GM19397 (cell line): ENCODE measurements around the gene KSR2.
"Not testable (repeated sequence)": the region's sequence is repeated elsewhere in the genome, so short reads cannot be mapped to it uniquely, and the experiment has no call there.

ENCODE experiments used
- ATAC-seq: cut with Tn5 transposase; IDR thresholded peaks from one replicate; pipeline ENCODE4 v1.9.1; 2021; ENCODE audit warnings: mild to moderate bottlenecking, moderate library complexity; ENCODE audit not compliant: unreplicated experiment

KSR2 gene

DNA sequence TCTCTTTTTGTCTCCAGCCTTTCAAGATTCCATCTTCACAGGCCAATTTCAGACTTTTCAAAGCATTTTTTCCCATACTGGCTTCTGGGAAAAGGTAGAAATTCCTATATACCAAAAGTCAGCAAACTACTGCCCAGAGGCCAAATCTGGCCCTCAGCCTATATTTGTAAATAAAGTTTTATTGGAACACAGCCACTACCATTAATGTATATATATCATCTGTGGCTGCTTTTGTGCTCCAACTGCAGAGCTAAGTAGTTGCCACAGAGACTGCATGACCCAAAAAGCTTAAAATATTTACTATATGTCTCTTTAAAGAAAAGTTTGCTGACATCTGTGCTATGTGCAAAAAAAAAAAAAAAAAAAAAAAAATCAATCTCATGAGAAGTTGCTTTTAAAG is 76.3 kb downstream of the KSR2 start:
- ATAC-seq, result no peak

DNA sequence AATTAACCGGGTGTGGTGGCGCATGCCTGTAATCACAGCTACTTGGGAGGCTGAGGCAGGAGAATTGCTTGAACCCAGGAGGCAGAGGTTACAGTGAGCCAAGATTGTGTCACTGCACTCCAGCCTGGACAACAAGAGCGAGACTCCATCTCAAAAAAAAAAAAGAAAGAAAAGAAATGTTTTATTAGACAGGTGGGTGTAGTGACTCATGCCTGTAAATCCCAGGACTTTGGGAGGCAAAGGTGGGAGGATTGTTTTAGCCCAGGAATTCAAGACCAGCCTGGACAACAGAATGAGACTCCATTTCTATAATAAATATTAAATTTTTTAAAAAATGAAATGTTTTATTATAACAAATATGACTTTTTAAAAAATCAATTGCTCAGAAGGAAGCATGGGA is 77.5 kb downstream of the KSR2 start:
- not testable (repeated sequence) for ATAC-seq

DNA sequence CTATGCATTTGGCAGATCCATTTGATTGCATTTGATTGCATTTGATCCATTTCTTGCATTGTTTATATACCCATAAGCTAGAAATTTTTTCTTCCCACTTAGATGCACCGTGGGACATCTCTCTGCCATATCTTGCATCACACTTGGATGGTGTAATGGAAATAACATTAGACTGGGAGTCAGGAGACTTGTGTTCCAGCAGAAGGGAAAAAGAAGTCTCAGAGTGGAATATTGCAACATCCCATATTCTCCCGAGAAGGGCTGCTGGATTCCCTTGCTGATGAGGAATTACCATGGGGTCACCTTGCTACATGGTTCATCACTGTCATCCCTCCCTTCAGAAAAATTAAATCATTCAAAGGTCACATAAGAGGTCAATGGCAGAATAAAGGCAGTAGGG is 78.1 kb downstream of the KSR2 start:
- no peak for ATAC-seq

DNA sequence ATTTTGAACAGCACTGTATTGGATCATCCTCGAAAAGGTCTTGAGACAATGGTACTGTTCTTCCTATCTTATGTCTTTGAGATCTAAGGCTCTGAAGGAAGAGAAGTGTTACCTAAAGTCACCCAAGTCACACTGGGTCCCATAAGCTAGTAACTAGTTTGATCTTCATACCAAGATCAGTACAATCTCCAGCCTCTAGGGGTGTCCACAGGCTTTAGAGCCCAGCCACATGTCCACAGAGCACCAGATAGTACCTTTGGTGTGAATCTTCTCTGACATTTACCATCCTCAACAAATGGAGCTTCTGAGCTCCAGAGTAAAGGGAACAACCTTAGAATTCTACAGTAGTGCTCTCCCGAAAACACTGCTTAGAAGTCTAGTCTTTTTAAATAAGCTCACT is 78.7 kb downstream of the KSR2 start:
- no peak for ATAC-seq

DNA sequence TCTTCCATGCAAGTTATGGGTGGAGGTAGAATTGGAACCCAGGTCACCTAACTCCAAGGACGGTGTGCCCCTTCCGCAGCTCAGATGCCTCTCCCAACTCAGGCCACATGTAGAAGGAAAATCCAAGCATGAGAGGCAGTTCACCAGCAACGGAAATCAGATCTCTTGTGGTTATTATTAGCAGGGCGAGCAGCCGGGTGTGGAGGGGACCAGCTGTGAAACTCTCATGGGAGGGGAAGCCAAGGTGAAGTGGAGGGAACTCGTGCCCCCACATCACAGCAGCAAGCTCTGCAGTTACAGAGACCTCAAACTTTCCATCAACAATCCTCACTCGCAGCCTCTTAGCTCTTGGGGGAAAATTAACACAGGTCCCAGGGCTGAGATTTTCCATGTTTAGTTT is 79.7 kb downstream of the KSR2 start:
- no peak for ATAC-seq

DNA sequence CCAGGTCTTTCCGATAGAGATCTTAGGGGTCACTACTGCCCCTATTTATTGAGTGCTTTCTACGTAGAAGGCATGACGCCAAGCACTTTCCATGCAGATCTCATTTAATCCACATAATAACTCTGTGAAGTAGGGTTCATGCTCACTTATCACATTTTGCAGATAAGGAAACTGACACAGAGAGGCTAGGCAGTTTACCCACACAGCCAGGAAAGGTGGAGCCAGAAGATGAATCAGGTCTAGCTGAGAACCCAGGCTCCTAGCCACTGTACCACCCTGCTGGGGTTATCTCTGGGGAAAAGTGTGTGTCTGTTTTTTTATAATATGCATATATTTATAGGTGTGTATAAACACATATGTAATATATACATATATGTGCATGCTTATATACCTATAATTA is 83.6 kb downstream of the KSR2 start:
- ATAC-seq, result no peak

DNA sequence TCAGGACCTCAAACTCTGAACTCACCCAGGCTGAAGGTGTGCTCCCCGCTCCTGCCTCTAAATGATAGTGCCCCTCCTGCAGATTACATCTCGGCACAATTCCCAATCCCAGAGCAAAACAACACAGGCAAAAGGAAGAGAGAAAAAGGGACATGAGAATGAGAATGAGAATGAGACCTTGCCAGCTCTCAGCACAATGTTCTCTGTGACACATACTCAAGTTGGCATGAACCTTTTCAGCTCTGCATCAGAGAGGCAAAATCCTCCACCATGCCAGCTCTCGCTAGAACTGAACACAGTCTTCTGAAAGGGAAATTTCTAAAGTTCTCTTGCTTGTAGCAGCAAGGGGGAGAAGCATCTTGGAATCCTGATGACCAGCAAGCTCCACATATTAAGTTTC is 84.6 kb downstream of the KSR2 start:
- ATAC-seq, result no peak

DNA sequence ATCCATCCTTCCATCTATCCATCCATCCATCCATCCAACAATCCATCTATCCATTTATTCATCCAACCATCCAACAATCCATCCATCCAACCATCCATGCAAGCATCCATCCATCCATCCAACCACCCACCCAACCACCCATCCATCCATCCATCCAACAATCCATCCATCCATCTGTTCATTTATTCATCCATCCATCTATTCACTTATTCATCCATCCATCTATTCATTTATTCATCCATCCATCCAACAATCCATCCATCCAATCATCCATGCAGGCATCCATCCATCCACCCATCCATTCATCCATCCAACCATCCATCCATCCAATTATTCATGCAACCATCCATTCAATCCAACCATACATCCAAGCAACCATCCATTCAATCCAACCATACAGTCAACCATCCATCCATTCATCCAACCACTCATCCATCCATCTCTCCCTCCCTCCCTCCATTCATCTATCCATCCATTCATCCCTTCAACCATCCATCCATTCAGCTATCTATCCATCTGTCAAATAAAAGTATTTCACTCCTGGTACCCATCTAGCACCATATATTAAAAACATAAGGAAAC is 86.1 kb downstream of the KSR2 start:
- no peak for ATAC-seq

DNA sequence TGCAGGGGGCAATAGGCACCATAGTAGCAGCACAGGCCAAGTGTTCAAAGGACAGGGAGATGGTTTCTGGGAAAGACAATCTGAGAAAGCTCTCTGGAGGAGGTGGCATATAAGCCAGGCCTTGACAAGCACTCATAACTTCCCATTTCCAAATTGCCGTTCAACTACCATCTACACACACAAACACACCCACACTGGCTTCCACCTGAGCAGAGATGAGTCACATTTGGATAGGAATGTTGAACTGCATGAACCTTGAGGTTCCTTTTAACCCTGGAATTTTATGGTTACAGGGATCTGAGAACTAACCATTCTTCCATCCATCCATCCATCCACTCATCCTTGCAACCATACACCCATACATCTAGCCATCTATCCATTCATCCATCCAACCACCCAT is 86.6 kb downstream of the KSR2 start:
- no peak for ATAC-seq

DNA sequence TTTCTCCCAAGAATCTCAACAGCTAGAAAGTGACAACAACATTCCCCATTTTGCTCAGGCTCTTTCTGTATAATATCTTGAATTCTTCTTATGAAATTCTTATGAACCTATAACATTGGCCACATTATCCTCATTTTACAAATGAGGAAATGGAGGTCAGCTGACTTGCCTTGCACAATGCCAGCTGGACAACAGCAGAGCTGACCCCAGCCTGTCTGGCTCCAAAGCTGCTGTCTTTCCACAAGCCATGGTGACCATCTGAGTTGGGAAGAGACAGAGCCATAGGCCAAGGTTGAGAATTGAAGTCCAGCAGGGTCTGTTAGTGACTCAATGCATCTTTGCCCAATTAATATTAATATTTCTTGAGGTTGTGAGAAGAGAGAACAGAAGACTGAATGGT is 87.3 kb downstream of the KSR2 start:
- no peak for ATAC-seq

DNA sequence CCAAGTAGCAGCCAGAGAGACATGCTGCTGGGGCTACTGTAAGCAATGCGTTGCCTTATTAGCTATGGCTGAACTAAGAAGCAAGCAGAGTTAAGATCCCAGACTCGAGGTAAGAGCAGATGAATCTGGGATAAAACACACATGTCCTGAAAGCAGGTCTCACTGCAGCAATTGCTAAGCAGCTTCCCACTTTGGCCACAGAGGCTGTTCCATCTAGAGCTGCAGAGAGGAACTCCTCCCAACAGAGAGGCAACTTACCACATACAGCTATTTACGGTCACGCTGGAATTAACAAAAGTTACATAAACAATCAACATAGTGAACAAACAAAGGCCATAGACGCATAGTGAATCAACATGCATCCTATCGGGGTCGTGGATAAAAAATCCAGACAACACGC is 90.2 kb downstream of the KSR2 start:
- no peak for ATAC-seq

DNA sequence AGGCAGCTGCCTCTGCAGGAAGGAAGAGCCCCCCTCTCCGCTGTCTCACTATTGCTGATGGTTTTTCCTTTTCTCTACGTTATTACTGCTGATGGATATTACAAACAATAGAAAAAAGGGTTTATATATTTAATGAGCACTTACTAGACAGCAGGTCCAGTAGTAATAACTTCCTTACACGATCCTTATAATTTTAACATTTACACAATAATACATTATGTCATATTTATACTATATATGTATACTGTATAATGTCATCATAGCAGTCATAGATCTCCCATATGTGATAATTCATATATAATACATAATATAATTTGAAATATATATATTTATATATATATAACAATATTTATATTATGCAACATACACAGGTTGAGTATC is 92.4 kb downstream of the KSR2 start:
- no peak for ATAC-seq

DNA sequence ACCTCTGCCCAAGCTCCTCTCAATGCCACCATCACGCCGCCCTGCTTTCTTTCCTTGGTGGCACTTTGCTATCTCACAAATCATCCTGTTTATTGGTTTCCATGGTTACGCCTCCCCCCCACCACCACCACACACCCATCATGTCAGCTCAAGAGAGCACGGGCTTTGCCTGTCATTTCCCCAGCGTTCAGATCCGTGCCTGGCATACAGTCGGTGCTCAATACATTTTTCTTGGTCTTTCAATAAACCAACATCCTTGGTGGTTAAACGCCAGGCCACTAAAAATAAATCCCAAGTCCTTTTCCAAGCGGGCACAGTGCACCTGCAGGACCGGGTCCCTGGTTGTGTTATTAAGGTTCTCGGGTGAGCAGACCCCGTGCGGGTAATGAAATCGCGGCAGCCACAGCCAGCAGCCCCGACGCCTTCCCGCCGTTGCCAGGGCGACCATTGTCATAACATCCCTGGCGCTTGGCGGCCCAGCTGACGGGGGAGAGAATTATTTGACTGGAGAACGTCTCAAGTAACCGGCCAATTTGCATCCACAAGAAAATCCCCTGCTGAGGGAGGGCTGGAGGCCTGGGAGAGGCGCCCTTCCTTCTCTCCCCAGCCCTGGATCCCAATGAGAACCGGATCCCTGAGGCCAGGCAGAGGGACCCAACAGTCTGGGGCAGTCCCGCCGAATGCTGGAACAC is 92.9 kb downstream of the KSR2 start:
- ATAC-seq, result no peak

DNA sequence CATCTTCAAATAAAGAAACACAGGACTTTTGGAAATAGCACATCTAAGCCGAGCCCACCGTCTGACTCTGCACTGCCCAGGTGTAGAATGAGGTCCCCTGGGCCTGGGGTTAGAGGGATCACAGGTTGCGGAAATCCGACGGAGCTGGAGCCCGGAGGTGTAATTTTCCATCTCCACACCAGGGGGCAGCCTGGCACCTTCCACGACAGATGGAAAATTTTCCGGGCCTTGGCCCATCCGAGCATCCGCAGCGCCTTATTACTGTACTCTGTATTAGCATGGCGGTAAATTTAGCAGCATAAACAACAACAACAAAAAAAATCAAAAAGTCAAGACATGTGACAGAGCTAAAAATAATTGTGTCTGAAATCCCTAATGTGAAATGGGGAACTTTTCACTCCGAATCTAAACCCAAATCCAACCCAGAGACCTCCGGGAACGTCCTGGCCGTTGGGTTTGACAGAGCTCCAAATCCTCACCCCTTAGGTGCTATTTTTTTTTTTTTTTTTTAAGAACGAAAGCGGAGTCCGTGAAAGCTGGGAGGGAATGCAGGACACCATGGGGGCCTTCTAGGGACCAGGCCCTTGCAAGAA is 93.9 kb downstream of the KSR2 start:
- no peak for ATAC-seq

DNA sequence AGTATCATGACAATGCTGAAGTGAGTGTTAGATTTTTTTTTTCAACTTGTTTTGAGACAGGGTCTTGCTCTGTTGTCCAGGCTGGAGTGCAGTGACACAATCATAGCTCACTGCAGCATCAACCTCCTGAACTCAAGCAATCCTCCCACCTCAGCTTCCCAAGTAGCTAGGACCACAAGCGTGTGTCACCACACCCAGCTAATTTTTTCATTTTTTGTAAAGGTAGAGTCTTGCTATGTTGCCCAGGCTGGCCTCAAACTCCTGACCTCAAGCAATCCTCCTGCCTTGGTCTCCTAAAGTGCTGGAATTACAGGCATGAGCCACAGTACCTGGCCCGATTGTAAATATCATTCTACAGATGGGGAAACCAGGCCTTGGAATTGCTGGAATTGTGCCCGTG is 94.6 kb downstream of the KSR2 start:
- not testable (repeated sequence) for ATAC-seq

DNA sequence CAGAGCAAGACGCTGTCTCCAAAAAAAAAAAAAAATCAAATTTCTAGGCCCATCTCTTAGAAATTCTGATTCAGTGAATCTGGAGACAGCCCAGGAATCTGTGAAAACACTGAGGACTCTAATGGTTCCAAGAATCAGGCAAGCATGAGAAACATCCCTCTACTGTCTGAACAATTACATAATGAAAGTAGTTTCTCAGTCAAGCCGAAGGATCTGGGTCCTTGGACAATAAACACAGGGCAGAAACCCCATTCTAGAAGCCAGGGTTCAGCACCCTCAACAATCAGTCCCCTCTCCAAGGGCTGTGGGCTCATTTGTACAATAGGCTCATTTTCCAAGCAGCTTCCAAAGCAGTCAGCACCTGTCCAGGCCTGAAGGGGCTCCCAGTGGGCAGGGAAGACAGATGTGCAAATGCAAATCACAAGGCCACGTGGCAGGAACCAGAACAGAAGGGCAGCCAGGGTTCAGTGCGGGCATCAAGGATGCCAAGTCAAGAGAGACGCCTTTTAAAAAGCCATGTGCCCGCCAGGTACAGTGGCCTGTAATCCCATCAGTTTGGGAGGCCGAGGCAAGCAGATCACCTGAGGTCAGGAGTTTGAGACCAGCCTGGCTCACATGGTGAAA is 96.1 kb downstream of the KSR2 start:
- no peak for ATAC-seq

DNA sequence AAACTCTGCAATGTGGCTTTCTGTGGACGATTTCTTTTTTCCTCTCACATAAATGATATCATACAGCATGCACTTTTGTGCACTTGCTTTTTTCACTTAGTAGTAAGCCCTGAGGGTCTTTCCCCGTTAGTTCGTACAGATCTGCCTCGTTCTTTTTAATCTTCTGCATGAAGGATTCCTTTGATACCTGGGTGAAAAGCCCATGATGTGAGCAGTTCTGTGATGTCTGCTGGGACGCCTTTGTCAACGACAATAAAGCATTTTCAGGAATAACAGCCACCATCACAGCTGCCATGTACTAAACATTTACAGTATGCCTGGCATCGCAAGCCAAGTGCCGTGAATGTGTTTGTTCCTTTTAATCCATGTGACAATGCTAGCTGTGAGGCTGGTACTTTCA is 99.2 kb downstream of the KSR2 start:
- no peak for ATAC-seq

DNA sequence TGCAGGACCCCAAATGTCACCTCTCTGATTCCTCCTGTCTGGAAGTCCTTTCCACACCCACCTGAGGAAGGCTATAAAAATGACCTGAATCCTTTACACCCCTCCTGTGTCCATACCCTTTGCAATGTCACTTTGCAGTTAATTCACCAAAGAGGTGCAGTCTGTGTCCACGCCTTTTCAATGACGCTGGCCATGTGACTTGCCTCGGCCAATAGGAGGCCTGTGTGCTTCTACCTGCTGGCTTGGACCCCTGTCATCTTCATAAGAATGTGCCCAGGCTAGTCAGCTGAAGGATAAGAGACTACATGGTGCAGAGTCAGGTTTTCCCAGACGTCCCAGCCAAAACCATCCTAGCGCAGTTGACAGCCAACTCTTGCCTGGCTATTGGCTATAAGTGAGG is 101.4 kb downstream of the KSR2 start:
- no peak for ATAC-seq

DNA sequence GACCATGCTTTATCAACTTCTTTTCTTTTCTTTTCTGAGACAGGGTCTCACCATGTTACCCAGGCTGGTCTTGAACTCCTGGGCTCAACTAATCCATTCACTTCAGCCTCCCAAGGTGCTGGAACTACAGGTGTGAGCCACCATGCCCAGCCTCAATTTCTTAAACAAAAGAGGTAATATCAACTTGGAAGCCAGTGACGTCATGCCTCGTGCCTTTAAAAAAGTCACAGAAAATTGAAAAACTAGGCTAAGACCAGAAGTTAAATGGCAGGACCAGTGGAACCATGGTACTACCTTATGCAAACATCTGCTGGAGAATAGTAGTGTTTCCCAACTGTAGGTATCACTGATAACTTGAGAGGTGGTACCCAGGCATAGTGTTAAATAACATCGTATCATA is 103.3 kb downstream of the KSR2 start:
- no peak for ATAC-seq

DNA sequence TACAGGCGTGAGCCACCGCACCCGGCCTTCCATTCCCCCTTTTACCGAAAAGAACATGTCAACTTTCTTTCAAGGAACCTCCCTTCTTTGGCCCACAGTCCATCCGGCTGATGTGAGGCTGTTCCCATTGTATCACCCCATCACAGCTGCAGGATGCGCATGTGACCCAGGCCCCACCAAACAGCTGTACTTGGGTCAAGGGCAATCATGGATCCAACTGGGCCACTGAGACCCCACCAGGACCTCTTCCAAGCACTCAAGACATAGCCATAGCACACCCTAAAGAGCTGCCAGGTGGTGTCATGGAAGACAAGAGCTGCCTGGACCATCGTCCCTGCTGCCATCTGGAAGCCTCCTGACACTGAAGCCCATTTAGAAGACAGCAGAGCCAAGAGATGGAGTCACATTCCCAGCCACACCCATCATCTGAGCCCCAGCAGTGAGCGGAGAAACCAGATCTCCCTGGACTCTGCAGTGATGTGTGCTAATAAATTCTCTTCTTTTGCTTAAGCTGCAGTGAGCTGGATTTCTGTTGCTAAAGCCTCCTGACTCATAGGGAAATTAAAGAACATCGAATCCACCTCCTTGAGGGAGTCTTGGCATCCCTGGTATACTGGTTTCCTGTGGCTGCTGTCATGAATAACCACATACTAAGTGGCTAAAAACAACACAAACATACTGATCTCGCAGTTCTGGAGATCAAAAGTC is 105.6 kb downstream of the KSR2 start:
- no peak for ATAC-seq

DNA sequence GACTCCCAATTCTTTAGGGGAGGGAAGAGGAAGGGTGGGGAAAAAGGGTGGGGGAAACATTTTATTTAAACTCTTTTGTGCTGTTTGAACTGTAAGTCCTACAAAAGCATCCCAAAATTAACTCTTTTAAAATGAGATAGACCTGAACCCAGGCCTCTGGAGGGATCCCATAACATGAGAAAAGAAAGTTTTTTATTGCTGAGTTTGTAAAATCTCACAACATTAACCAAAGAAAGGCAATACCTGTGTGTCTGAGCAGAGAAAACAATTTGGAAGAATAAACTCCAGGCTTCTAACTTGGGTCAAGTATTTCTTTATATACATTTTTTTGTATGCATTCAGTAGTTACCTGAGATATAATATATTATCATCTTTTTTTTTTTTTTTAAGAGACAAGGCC is 107.1 kb downstream of the KSR2 start:
- no peak for ATAC-seq
